Stimulated activated CD4-positive, alpha-beta T cell treated with anti-CD3 and anti-CD28 coated beads, Interleukin-2, amount 100 ng/mL, for 48 hours (primary cell): ENCODE data around the gene CFHR3.
"Not testable (repeated sequence)": the region's sequence is repeated elsewhere in the genome, so short reads cannot be mapped to it uniquely, and the experiment has no call there.

Source experiments
- DNase-seq, 2 donors: peaks; one replicate each; pipeline ENCODE4 v3.0.0-alpha.2; 2020

Gene CFHR3

GRCh38 chr1:196774603-196775002, at the start of gene CFHR3:
Gene CFHR3, plus strand, starts transcription at chr1:196774840. Its CDS starts 47 bp downstream, at chr1:196774887.
- DNase-seq, result no peak

- DNase-seq, result no peak
Observed at GRCh38 chr1:196732526-196732925, 42.1 kb upstream of the CFHR3 start.

GRCh38 chr1:196733091-196733970, 41.3 kb upstream of the CFHR3 start:
- no peak for DNase-seq

GRCh38 chr1:196734006-196734405, 40.6 kb upstream of the CFHR3 start:
- DNase-seq, result no peak

- no peak for DNase-seq
Observed at GRCh38 chr1:196734460-196734859, 40.2 kb upstream of the CFHR3 start.

- no peak for DNase-seq
Observed at GRCh38 chr1:196738730-196739129, 35.9 kb upstream of the CFHR3 start.

- DNase-seq, result not testable (repeated sequence)
Observed at GRCh38 chr1:196743244-196743643, 31.4 kb upstream of the CFHR3 start.

- not testable (repeated sequence) for DNase-seq
Observed at GRCh38 chr1:196765019-196765740, 9.5 kb upstream of the CFHR3 start.

GRCh38 chr1:196769823-196770222, 4.8 kb upstream of the CFHR3 start:
- not testable (repeated sequence) for DNase-seq

- no peak for DNase-seq
Observed at GRCh38 chr1:196773713-196774112, 927 bp upstream of the CFHR3 start.

- DNase-seq, result no peak
Observed at GRCh38 chr1:196774175-196774574, 465 bp upstream of the CFHR3 start.

GRCh38 chr1:196777603-196778002, 3.0 kb downstream of the CFHR3 start:
- DNase-seq, result no peak

- no peak for DNase-seq
Observed at GRCh38 chr1:196779093-196779492, 4.5 kb downstream of the CFHR3 start.

- DNase-seq, result not testable (repeated sequence)
Observed at GRCh38 chr1:196791252-196791651, 16.6 kb downstream of the CFHR3 start.

GRCh38 chr1:196794103-196794502, 19.5 kb downstream of the CFHR3 start:
- not testable (repeated sequence) for DNase-seq

GRCh38 chr1:196797891-196798290, 23.3 kb downstream of the CFHR3 start:
- no peak for DNase-seq

- not testable (repeated sequence) for DNase-seq
Observed at GRCh38 chr1:196801920-196802319, 27.3 kb downstream of the CFHR3 start.

- no peak for DNase-seq
Observed at GRCh38 chr1:196808529-196809235, 34.0 kb downstream of the CFHR3 start.

GRCh38 chr1:196817442-196817841, 42.8 kb downstream of the CFHR3 start:
- DNase-seq, result not testable (repeated sequence)

GRCh38 chr1:196819531-196819930, 44.9 kb downstream of the CFHR3 start, which contains the start of gene CFHR1:
Gene CFHR1, plus strand, starts transcription at chr1:196819731. Its CDS starts 114 bp downstream, at chr1:196819845.
- not testable (repeated sequence) for DNase-seq

- not testable (repeated sequence) for DNase-seq
Observed at GRCh38 chr1:196827860-196828259, 53.2 kb downstream of the CFHR3 start.
